T-cell (primary cell): ENCODE measurements around the gene LSM12. TPM values are rescaled to one million over a fixed set of nuclear protein-coding genes. Genes with fewer than 3 reads are reported as not detected.

Experiments used
- ATAC-seq, 4 experiments: fragments of 200-7000 bp in 3 of 4; fragments of 150-1000 bp in 1 of 4; cut with Tn5 transposase; replicated peaks in 1 of 4; 1 replicate in 3 of 4; 2 replicates in 1 of 4; pipeline ENCODE4 v1.10.0; 2021; ENCODE audit warnings: moderate library complexity in 3 of 4, mild to moderate bottlenecking in 2 of 4, moderate number of reproducible peaks in 1 of 4
- CTCF ChIA-PET, 2 donors: fragments of 300-600 bp; sonication (Branson Sonifier 250); formaldehyde crosslinking; loops; one replicate each; lab custom pipeline; 2022; ENCODE audit warnings: antibody characterized with exemption in 2 of 2; lab: Charles Lee
- POLR2A ChIA-PET, 2 donors: fragments of 300-600 bp; sonication (Branson Sonifier 250); formaldehyde crosslinking; loops; one replicate each; lab custom pipeline; 2022; ENCODE audit warnings: antibody characterized with exemption in 2 of 2; lab: Charles Lee
- DNase-seq, 35 experiments: peaks; one replicate each; pipeline versions ENCODE4 v3.0.0 to v3.0.0-alpha.2; 2013 to 2023
- H3K27ac ChIP-seq: one replicate; pipeline ENCODE4 v1.5.1; 2013; ENCODE audit warnings: low read length
- H3K27me3 ChIP-seq, 2 experiments: replicated peaks in 1 of 2; 1 replicate in 1 of 2; 2 replicates in 1 of 2; pipeline versions ENCODE4 v1.6.1 to v1.7.0; 2013; ENCODE audit warnings: low read length in 1 of 2, mixed read lengths in 1 of 2; ENCODE audit not compliant: control insufficient read depth in 2 of 2, insufficient read depth in 2 of 2; ENCODE audit errors: extremely low read depth in 1 of 2
- H3K36me3 ChIP-seq, 2 donors: 1 replicate in 1 of 2; 2 replicates in 1 of 2; pipeline versions ENCODE4 v1.6.1 to v1.7.0; 2013; ENCODE audit warnings: low read length in 1 of 2; ENCODE audit not compliant: control insufficient read depth in 2 of 2, insufficient read depth in 1 of 2; ENCODE audit errors: extremely low read depth in 1 of 2
- H3K4me1 ChIP-seq, 2 experiments: 1 replicate in 1 of 2; 2 replicates in 1 of 2; pipeline versions ENCODE4 v1.6.1 to v1.7.0; 2013; ENCODE audit warnings: low read length in 2 of 2, mixed read lengths in 1 of 2; ENCODE audit not compliant: insufficient read depth in 2 of 2, control insufficient read depth in 1 of 2; ENCODE audit errors: extremely low read depth in 1 of 2
- H3K4me3 ChIP-seq, 2 donors: 1 replicate in 1 of 2; 2 replicates in 1 of 2; pipeline versions ENCODE4 v1.5.1 to v1.7.0; 2013; ENCODE audit warnings: mild to moderate bottlenecking in 2 of 2, low read length in 1 of 2, moderate library complexity in 1 of 2; ENCODE audit not compliant: control insufficient read depth in 1 of 2; ENCODE audit errors: extremely low read depth in 1 of 2
- H3K9me3 ChIP-seq: 2 replicates; pipeline ENCODE4 v1.7.0; 2013
- H3K27ac Mint-ChIP-seq, 2 donors: one replicate each; pipeline ENCODE4 v1.8.0; 2020 to 2021; ENCODE audit warnings: mild to moderate bottlenecking in 2 of 2, mixed read lengths in 2 of 2
- H3K27me3 Mint-ChIP-seq, 2 donors: one replicate each; pipeline ENCODE4 v1.8.0; 2021 to 2022; ENCODE audit warnings: mixed read lengths in 2 of 2
- H3K36me3 Mint-ChIP-seq: one replicate; pipeline ENCODE4 v1.8.0; 2021; ENCODE audit warnings: mixed read lengths
- H3K4me1 Mint-ChIP-seq, 3 donors: one replicate each; pipeline ENCODE4 v1.8.0; 2020 to 2022; ENCODE audit warnings: mixed read lengths in 3 of 3, mild to moderate bottlenecking in 1 of 3
- H3K4me3 Mint-ChIP-seq, 3 donors: one replicate each; pipeline ENCODE4 v1.8.0; 2020 to 2022; ENCODE audit warnings: mild to moderate bottlenecking in 3 of 3, mixed read lengths in 3 of 3, moderate library complexity in 3 of 3
- H3K9me3 Mint-ChIP-seq, 3 donors: one replicate each; pipeline ENCODE4 v1.8.0; 2020 to 2022; ENCODE audit warnings: mixed read lengths in 3 of 3
- WGBS: methylation state at CpG from one replicate; pipeline ENCODE4 v1.1.5; 2013; ENCODE audit warnings: missing lambda C conversion rate; ENCODE audit not compliant: insufficient coverage; 5-methylcytosine and 5-hydroxymethylcytosine counted together
- total RNA-seq, 35 experiments: library from RNA in 6 of 35; stranded (reverse) in 6 of 35; fragments of 120-200 nt in 1 of 35; gene quantifications; one replicate each; pipeline versions ENCODE4 v1.2.1 to v1.2.4 and lab custom pipeline; 2013 to 2026

Gene LSM12
- total RNA-seq, 5 donors from 2014 or later (not counting 1 experiment from before 2014, with no cell fraction given), result 29.4 to 39.0 (median 37.1) TPM

DNA sequence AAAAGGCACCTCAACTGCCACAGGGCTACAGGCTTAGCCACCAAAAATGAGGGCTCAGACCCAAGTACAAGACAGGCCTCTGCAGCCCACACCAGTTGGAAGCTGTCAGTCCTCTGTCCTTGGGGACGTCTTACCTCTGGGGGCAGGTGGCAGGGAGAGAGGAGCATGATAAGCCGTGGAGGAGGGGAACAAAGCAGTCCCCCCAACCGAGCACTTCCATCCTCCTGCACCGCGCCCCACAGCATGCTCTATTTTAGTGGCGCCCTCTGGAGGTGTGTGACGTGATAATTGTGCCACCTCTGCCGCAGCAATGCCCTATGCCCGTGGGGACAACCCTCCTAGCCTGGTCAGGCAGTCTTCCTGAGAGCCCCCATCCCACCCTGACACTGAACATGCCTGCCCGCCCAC lies 17.7 kb upstream of the LSM12 start:
- Mint-ChIP-seq H3K9me3 (no peaks in the 10 kb centered on the region), H3K4me3 (no peak overlapping the region), H3K27me3 (no peaks in the 10 kb centered on the region), H3K36me3 (peaks cover 24% of the 10 kb centered on the region), H3K4me1 (peaks cover 0 to 13% (median 6%) of the 10 kb centered on the region in 3 donors), H3K27ac (no peak overlapping the region)
- Histone ChIP-seq H3K4me1 (no peaks in the 10 kb centered on the region), H3K27ac (no peak overlapping the region), H3K4me3 (no peak overlapping the region), H3K27me3 (no peaks in the 10 kb centered on the region), H3K36me3 (peaks cover 27 to 58% of the 10 kb centered on the region in 2 donors), H3K9me3 (no peaks in the 10 kb centered on the region)
- 40% methylated on average over 1 of the region's 10 CpGs for WGBS
- ATAC-seq (peak in 1 of 4 experiments; percentile 11), DNase-seq (peak in 4 of 35 experiments; percentile 17 to 33 (median 22))
- POLR2A ChIA-PET, result no interaction called here
- CTCF ChIA-PET, result no interaction called here

DNA sequence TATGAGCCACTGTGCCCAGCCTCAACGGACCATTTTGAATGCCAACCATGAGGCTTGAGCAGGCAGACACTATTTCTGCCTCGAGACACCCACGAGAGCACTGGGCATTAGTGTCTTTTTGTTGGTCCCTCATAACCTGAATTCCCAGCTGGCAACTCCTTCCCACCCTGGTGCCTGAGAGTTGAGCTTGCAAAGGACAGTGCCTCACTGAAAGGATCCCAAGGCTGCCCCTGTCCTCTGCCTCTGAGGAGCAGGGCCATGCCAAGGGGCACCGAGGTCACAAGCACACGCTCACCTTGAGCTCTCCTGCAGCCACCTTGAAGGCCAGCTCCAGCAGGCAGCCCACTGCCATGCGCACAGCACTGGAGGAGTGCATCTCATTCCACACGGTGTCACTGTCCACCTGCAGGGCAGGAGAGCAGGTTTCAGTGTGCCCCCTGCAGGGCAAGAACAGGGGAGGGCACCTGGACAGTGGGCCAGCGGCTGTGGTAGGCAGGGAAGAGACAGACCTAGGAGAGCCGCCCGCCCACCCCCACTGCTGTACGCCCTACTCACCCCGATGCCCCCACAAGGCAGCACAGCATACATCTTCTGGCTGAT lies 16.9 kb upstream of the LSM12 start:
- no peaks in the 10 kb centered on the region for H3K4me1 ChIP-seq
- ChIA-PET POLR2A (no interaction called here), CTCF (no interaction called here)
- H3K27me3 ChIP-seq, result no peaks in the 10 kb centered on the region
- ATAC-seq (no peak), DNase-seq (no peak)
- no peak overlapping the region for H3K4me3 ChIP-seq
- Mint-ChIP-seq H3K9me3 (no peaks in the 10 kb centered on the region), H3K36me3 (peaks cover 19% of the 10 kb centered on the region), H3K27ac (no peak overlapping the region), H3K4me1 (peaks cover 0 to 10% (median 6%) of the 10 kb centered on the region in 3 donors), H3K27me3 (no peaks in the 10 kb centered on the region), H3K4me3 (no peak overlapping the region)
- WGBS, result 89% methylated on average over 8 of the region's 12 CpGs
- no peak overlapping the region for H3K27ac ChIP-seq
- H3K36me3 ChIP-seq, result peaks cover 24 to 57% of the 10 kb centered on the region in 2 donors
- no peaks in the 10 kb centered on the region for H3K9me3 ChIP-seq

DNA sequence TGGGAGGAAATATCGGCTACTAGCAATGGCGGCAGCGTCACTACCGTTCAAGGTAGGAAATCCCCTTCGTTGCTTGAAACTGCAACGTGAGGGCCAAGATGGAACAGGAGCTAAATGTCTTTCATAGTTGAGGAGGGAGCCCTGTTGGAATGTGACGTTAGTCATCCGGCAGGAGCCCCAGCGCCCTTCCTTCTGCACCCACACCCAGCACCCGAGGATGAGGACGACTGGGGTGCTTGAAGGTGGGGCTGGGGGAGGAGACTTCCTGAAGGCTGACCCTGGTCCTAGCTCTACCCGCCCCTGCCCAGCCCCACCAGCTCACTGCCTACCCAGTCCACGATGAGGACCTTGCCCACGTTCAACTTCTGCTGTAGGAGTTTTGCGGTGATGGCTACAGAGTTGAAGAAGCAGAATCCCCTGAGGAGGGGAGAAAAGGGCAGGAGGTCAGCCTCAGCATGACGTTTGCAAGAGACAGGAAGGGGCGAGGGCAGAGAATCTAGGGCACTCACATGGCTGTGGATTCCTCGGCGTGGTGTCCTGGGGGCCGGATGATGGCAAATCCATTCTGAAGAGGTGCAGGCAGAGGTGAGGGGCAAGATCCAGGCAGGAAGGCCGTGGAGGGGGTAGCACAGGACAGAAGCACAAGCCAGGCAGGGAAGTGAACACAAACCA lies 15.9 kb upstream of the LSM12 start:
- ATAC-seq (no peak), DNase-seq (no peak)
- Mint-ChIP-seq H3K4me3 (no peak overlapping the region), H3K4me1 (peaks cover 0 to 4% (median 4%) of the 10 kb centered on the region in 3 donors), H3K27ac (no peak overlapping the region), H3K27me3 (no peaks in the 10 kb centered on the region), H3K36me3 (peaks cover 19% of the 10 kb centered on the region), H3K9me3 (no peaks in the 10 kb centered on the region)
- H3K36me3 ChIP-seq, result peaks cover 25 to 61% of the 10 kb centered on the region in 2 donors
- WGBS, result 88% methylated on average over 13 of the region's 21 CpGs
- H3K4me1 ChIP-seq, result no peaks in the 10 kb centered on the region
- no peaks in the 10 kb centered on the region for H3K9me3 ChIP-seq
- H3K4me3 ChIP-seq, result no peak overlapping the region
- POLR2A ChIA-PET, result interaction anchor here in 1 of 2 donors (0.6 kb wide), 1 partner anchor 103 kb away, joined by 3 read pairs; no protein-coding TSS in a partner anchor
- H3K27me3 ChIP-seq, result no peaks in the 10 kb centered on the region
- CTCF ChIA-PET, result no interaction called here
- H3K27ac ChIP-seq, result no peak overlapping the region

DNA sequence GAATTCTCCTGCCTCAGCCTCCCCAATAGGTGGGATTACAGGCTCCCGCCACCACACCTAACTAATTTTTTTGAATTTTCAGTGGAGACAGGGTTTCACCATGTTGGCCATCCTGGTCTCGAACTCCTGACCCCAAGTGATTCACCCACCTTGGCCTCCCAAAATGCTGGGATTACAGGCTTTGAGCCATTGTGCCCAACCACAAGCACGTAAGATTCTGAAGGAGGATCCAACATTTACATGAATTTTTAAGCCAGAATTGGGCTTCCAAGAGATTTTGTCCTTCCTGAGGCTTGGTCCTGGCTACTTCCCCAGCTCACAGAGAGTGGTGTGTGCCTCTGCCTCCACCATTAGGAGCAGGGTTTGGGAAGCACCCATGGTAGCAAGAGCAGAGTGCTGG lies 15.2 kb upstream of the LSM12 start:
- peaks cover 30 to 65% of the 10 kb centered on the region in 2 donors for H3K36me3 ChIP-seq
- no peak overlapping the region for H3K27ac Mint-ChIP-seq
- H3K4me3 Mint-ChIP-seq, result no peak overlapping the region
- no peaks in the 10 kb centered on the region for H3K4me1 Mint-ChIP-seq
- H3K4me3 ChIP-seq, result no peak overlapping the region
- no peaks in the 10 kb centered on the region for H3K27me3 ChIP-seq
- no peaks in the 10 kb centered on the region for H3K9me3 ChIP-seq
- CTCF ChIA-PET, result no interaction called here
- H3K9me3 Mint-ChIP-seq, result no peaks in the 10 kb centered on the region
- H3K27ac ChIP-seq, result no peak overlapping the region
- WGBS, result 100% methylated on average over 2 of the region's 3 CpGs
- POLR2A ChIA-PET, result no interaction called here
- no peak for DNase-seq
- H3K4me1 ChIP-seq, result no peaks in the 10 kb centered on the region
- ATAC-seq, result no peak
- peaks cover 19% of the 10 kb centered on the region for H3K36me3 Mint-ChIP-seq
- H3K27me3 Mint-ChIP-seq, result no peaks in the 10 kb centered on the region

DNA sequence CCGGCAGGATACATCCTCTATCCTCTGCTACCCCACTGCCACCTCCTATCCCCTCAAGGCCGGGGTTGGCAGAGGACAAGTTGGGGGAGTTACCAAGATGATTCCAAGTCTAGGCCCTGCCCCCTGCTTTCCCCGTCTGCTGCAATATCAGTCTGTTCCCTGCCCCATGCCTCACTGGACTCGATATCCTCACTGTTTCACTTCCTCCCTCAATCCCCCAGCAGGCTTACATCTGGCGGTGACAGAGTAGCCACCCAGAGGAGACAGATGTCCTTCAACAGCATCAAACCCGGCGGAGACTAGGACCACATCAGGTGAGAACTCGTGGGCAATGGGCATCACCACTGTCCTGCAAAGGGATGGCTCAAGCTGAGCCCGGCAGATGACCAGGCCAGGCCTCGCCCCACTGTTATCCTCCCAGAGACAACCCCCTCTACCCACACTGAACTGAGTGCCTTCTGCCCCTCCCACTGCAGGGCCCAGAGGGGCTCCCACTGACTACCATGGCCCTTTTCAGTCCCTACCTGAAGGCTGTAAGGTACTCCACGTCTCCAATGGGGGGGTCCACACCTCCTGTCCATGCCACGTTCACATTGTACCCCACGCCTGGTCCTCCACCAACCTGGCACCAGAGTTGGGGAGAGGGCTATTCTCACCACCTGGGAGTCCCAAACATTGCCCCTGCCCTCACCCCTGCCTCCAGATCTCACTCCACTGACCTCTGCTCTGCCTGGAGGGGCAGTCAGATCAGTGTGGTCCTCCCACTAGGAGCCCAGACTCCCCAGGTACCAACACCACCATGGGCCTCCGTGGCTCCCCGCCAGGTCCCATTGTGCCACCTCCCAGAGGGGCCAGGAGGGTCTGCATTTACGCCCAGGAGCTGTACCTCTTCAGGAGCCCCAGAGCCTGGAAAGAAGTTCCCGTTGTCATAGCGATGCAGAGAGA lies 13.7 kb upstream of the LSM12 start:
- ChIA-PET CTCF (no interaction called here), POLR2A (no interaction called here)
- Mint-ChIP-seq H3K27ac (peak overlapping the region; percentile 19 to 28), H3K36me3 (peaks cover 25% of the 10 kb centered on the region), H3K9me3 (no peaks in the 10 kb centered on the region), H3K27me3 (no peaks in the 10 kb centered on the region), H3K4me1 (no peaks in the 10 kb centered on the region), H3K4me3 (no peak overlapping the region)
- DNase-seq, result no peak
- Histone ChIP-seq H3K27ac (no peak overlapping the region), H3K4me1 (no peaks in the 10 kb centered on the region), H3K27me3 (no peaks in the 10 kb centered on the region), H3K36me3 (peaks cover 32 to 63% of the 10 kb centered on the region in 2 donors), H3K9me3 (no peaks in the 10 kb centered on the region), H3K4me3 (no peak overlapping the region)
- 91% methylated on average over 13 of the region's 18 CpGs for WGBS
- ATAC-seq, result peak in 1 of 4 experiments; percentile 6

DNA sequence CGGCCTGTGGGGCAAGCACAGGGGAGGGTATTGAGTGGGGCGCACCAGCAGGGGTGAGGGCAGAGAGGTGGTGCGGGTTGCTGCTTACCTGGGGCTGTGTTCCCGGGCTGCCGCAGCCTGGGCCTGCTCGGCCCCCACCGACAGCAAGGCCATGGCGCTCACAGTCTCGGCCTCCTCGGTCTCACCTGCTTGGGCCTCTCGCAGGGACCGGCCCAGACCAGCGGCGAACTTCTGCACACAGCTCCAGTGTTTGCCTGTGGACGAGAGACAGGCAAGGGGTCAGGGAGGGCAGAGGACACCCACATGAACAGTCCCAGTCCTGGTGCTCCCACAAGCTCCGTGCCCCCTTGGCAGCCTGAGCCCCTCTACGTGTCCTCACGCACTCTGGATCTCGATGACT lies 11.9 kb upstream of the LSM12 start:
- Mint-ChIP-seq H3K4me1 (peaks cover 0 to 2% (median 0%) of the 10 kb centered on the region in 3 donors), H3K36me3 (peaks cover 25% of the 10 kb centered on the region), H3K27me3 (no peaks in the 10 kb centered on the region), H3K27ac (no peak overlapping the region), H3K4me3 (no peak overlapping the region), H3K9me3 (no peaks in the 10 kb centered on the region)
- POLR2A ChIA-PET, result interaction anchor here in 1 of 2 donors (0.6 kb wide), 1 partner anchor 16 kb away, joined by 4 read pairs; no protein-coding TSS in a partner anchor
- Histone ChIP-seq H3K4me3 (no peak overlapping the region), H3K4me1 (no peaks in the 10 kb centered on the region), H3K27me3 (no peaks in the 10 kb centered on the region), H3K27ac (no peak overlapping the region), H3K9me3 (no peaks in the 10 kb centered on the region), H3K36me3 (peaks cover 28 to 52% of the 10 kb centered on the region in 2 donors)
- over 99% methylated on average over 17 of the region's 19 CpGs for WGBS
- DNase-seq (no peak), ATAC-seq (no peak)
- CTCF ChIA-PET, result no interaction called here
